Skin of body (tissue), 2 donors: ENCODE measurements around the gene UTS2R. TPM values are rescaled to one million over a fixed set of nuclear protein-coding genes. Genes with fewer than 3 reads are reported as not detected.
"Not testable (repeated sequence)": the region's sequence is repeated elsewhere in the genome, so short reads cannot be mapped to it uniquely, and the experiment has no call there.

ENCODE experiments used
- DNase-seq: peaks from one replicate; lab custom pipeline; 2025; lab: John Stamatoyannopoulos, UW
- total RNA-seq: library from RNA; depleted of rRNA; stranded (reverse); fragments of >200 nt; gene quantifications from one replicate; pipeline ENCODE4 v1.2.3, GENCODE V29; 2014

UTS2R gene
- total RNA-seq, 1 donor from 2014 or later = 0.20 TPM

- DNase-seq = no peak
These were observed 34.6 kb downstream of the UTS2R start for GRCh38 chr17:82406131-82406671.

- no peak for DNase-seq
These were observed 35.7 kb downstream of the UTS2R start for GRCh38 chr17:82407255-82407654.

- DNase-seq = no peak
These were observed 36.8 kb downstream of the UTS2R start for GRCh38 chr17:82408288-82408937.

- DNase-seq = no peak
These were observed 37.4 kb downstream of the UTS2R start for GRCh38 chr17:82408938-82409318.

DNA sequence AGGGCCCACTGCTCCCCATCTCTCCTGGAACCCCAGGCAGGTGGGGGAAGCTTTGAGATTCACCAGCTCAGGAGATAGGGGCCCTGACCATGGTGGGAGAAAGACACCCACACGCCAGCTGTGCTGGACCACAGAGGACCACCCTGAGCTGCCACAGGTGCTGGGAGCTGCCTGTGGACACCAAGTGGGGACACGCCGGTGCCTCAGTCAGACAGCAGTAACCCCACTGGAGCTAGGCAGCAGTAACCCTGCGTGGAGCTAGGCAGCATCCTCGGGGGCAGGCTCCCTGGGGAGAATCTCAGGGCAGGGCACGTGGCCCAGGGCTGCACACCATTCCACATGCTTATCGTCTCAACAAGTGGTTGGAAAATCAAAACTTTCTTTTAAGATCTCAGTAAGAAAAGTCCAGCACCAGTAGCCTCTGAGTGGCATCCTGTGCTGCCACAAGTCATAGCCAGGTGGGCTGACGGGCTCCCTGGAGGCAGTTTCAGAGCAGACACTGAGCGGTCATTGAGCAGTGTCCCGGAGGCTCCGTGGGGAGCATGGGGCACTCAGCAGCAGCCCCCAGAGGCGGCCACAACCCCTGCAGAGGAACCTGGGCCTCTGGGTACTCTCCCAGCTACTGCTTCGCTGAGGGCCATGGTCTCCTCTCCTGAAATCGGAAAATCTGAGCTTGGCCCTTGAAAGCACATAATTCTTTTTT is 38.6 kb downstream of the UTS2R start:
- no peak for DNase-seq

- no peak for DNase-seq
These were observed 40.0 kb downstream of the UTS2R start for GRCh38 chr17:82411396-82412053.

DNA sequence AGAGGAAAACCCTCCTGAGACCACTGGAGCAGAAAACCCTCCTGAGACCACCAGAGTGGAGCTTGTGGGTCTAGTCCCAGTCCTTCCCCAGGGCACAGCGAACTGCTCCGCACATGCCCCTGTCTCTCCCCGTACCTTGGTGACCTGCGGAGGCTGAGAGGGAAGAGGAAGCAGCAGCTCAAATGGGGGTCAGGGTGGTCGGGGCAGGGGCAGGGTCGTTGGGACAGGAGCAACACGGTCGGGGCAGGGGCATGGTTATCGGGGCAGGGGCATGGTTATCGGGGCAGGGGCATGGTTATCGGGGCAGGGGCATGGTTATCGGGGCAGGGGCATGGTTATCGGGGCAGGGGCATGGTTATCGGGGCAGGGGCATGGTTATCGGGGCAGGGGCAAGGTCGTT is 40.5 kb downstream of the UTS2R start:
- DNase-seq = not testable (repeated sequence)

DNA sequence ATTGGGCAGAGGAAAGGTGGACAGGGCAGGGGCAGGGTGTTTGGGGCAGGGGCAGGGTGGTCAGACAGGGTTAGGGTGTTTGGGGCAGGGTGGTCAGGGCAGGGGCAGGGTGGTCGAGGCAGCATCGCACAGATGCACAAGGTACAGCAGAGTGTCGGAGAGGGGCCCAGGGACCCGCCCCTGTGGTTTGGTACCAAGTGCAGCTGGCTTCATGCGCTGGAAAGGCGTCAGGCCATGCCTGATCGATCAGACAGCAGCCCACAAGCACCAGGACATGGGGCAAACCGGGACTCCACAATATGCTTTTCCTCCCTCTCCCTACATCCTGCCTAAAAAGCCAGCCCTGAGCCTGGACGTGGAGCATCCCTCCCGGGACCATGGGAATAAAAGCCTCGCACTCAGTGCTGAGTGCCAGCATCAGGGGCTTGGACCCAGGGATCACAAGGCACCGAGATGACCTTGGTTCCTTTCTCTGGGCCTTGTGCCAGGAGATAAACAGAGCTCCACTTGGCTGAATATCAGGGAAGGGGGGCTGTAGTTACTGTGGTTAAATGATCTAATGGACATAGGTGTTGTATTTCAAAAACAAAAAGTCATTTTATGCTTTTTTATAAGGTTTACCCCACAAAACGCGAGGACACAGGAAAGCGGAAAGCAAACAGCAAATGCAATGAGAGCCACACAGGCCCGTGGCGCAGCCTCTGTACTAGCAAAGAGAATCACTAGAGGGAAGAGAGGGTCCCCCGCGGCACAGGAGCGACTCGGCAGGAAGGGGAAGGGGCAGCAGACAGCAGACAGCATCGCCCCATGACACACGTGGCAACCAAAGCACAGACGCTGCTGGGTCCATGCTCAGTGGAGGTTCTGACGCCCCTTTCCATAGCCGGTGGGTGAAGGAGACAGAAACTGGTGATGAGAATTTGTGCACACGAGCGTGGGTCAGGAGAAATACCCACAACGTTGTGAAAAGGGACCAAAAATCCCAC is 41.3 kb downstream of the UTS2R start:
- no peak for DNase-seq

DNA sequence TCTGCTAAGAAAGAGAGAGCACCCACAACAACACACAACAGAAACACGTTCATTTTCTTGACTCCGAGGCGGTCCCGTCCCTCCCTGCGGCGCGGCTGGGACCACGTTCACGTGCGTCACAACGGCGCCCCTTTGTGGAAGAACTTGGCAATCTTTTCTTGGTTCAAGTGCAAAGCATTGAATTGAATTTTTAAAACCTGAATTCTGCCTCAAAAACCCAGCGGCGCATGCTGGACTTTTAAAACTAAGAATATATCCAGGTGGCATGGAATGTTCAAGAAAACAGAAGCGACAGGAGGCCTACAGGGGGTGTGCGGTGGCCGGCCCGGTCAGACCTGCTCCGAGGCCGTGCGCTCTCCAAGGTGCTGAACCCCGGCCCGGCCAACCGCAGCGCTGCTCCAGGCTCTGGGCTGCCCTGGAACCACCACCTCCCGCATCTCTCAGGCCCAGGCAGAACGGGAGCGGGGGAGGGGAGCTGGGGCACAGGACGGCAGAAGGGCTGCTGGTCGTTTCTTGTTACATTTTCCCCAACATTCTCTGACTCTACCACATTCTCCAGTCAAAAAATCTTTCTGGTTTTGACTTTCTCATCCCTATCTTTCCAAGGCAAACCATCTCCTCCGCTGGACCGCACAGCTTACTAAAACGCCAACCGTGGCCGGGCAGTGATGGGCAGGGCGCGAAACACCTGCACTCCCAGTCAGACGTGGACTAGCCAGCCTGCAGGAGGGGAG is 43.1 kb downstream of the UTS2R start:
- peak; percentile 56 for DNase-seq

DNA sequence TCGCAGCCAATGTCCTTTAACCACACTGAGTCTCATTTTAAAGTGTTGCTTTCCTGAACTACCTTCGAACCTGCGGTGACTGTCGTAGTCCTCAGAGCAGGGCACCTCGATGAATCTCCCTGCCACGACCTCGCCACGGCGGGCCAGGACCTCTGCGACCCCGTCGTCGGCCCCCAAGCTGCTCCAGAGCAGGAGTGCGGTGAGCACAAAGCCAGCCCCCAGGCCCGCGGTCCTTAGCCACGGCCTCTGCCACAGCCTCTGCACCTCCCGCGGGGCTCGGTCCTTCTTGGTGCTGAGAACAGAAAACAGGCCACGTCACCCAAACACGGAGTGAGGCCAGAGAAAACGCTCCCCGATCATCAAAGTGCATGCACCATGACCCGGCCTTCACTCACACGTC is 43.8 kb downstream of the UTS2R start:
- DNase-seq = no peak

GRCh38 chr17:82415786-82416185 is 44.2 kb downstream of the UTS2R start:
- no peak for DNase-seq

- no peak for DNase-seq
These were observed 44.7 kb downstream of the UTS2R start for GRCh38 chr17:82416264-82416663.

DNA sequence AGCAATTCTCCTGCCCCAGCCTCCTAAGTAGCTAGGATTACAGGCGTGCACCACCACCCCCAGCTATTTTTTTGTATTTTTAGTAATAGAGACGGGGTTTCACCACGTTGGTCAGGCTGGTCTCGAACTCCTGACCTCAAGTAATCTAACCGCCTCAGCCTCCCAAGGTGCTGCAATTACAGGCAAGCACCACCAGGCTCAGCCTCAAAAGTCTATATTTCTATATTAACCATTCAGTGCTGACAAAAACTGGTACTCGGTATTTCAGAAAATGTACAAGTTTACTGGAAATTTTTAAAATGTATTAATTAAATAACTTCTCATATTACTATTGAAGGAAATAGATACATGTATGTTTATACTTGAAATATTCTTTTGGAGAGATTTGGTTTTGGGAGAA is 45.2 kb downstream of the UTS2R start:
- no peak for DNase-seq

DNA sequence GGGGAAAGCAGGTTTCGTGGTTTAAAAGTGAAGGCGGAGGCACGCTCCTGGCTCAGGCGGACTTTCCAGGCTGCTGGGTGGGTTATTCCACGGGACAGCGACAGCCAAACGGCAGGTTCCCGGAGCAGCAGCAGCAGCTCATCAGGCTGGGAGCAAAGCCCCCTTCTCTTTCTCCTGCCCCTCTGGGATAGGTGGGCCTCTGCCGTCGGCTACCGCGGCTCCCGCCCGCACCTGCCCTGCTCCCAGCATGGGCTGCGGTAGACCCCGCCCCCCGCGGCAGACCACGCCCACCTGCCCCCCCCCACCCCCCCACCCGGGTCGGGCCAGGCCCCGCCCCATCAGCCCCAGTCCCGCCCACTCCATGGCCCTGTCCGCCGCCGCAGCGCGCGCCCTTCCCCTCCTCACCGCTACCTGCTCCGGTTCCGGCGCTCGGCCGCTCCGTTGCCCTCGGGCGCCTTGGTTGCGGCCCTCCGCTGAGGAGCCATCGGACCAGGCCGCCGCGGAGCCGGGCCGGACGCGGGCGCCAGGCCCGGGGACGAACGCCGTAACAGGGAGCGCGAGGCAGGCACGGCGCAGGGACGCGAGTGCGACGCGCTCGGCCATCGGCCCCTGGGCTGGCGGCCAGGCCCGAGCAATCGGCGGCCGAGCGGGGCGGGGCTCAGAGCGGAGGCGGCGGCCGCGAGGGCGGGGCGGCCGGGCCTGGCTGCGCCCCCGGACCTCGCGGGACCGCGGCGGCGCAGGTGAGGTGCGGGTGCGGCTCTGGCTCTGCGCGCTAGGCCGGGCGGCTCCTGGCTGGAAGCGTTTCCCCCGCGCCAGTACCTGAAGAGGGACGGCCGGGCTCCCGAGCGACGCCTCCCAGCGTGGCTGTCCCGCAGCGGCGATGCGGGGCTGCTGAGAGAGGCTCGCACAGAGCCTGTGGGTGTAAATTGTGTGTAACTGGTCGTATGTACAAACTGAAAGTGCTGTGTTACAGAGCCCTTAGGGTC is 46.7 kb downstream of the UTS2R start, which contains the start of the genes HEXD and OGFOD3:
TSS of gene HEXD (plus strand) at position 347 of the 986 bp plus-strand sequence. CDS start 1,453 bp downstream, outside the sequence.
TSS of gene OGFOD3 (minus strand) at position 586 of the 986 bp plus-strand sequence. CDS start at position 485, 101 bp downstream.
- peak; percentile 83 for DNase-seq

DNA sequence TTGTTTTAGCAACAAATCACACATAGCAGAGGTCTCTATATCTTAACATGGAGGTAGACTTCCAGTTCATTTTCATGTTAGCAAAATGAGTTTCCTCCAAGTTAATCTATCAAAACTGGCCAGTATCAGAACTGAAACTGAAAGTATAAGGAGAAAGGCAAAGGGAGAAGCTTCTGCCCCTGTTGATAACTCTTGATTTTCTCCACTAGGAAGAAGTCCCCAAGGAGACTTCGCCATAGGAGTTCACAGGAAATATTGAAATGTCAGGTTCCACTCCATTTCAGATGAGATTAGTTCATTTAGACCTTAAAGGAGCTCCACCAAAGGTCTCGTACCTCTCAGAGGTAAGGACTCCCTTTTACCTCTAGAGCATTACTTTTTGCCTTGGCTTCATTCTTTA is 48.0 kb downstream of the UTS2R start:
- DNase-seq = no peak

- no peak for DNase-seq
These were observed 52.7 kb downstream of the UTS2R start for GRCh38 chr17:82424001-82424862.

DNA sequence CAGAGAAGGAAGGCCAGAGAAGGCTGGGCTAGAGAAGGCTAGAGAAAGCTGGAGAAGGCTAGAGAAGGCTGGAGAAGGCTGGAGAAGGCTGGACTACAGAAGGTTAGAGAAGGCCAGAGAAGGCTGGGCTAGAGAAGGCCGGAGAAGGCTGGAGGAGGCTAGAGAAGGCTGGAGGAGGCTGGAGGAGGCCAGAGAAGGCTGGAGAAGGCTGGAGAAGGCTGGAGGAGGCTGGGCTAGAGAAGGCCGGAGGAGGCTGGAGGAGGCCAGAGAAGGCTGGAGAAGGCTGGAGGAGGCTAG is 53.2 kb downstream of the UTS2R start:
- no peak for DNase-seq
